A673 (cell line): ENCODE data around the gene HK2. TPM values are rescaled to one million over a fixed set of nuclear protein-coding genes. Genes with fewer than 3 reads are reported as not detected.

Source experiments
- BruUV-seq: library from RNA; stranded (reverse); fragments of 400-500 nt; replicated peaks from 2 replicates; lab custom pipeline; 2021; lab: Mats Ljungman, UMichigan
- CTCF ChIA-PET: fragments of 300-600 bp; sonication (Branson Sonifier 250); formaldehyde crosslinking; loops from one replicate; lab custom pipeline; 2022; ENCODE audit warnings: antibody characterized with exemption; lab: Charles Lee
- POLR2A ChIA-PET: fragments of 300-600 bp; sonication (Branson Sonifier 250); formaldehyde crosslinking; loops from one replicate; lab custom pipeline; 2022; ENCODE audit warnings: antibody characterized with exemption; ENCODE audit not compliant: low non-redundant PET; lab: Charles Lee
- DNase-seq: peaks from one replicate; pipeline ENCODE4 v3.0.0-alpha.2; 2015; ENCODE audit warnings: low spot score
- H3K27ac ChIP-seq: fragments of 200-600 bp; sonication (generic); 2 replicates; pipeline ENCODE4 v1.5.1; 2016; ENCODE audit warnings: mixed run types, low read depth, mild to moderate bottlenecking, mixed read lengths, antibody characterized with exemption, low read length; ENCODE audit not compliant: poor library complexity, severe bottlenecking
- H3K27me3 ChIP-seq: fragments of 200-600 bp; sonication (generic); replicated peaks from 2 replicates; pipeline ENCODE4 v1.6.1; 2017; ENCODE audit warnings: mixed run types, low read depth, mild to moderate bottlenecking, mixed read lengths, antibody characterized with exemption, low read length; ENCODE audit not compliant: insufficient read depth, poor library complexity
- H3K36me3 ChIP-seq: fragments of 200-600 bp; sonication (generic); 2 replicates; pipeline ENCODE4 v1.6.1; 2016; ENCODE audit warnings: mixed run types, mild to moderate bottlenecking, mixed read lengths, antibody characterized with exemption, low read length; ENCODE audit not compliant: insufficient read depth, poor library complexity, severe bottlenecking
- H3K4me1 ChIP-seq: fragments of 200-600 bp; sonication (generic); 2 replicates; pipeline ENCODE4 v1.6.1; 2017; ENCODE audit warnings: mixed run types, mild to moderate bottlenecking, mixed read lengths, antibody characterized with exemption, low read length; ENCODE audit not compliant: insufficient read depth, poor library complexity, severe bottlenecking
- H3K4me3 ChIP-seq: fragments of 200-600 bp; sonication (generic); 2 replicates; pipeline ENCODE4 v1.5.1; 2016; ENCODE audit warnings: low read depth, mixed run types, mild to moderate bottlenecking, mixed read lengths, low read length; ENCODE audit not compliant: poor library complexity, severe bottlenecking
- H3K9me3 ChIP-seq: fragments of 200-600 bp; sonication (generic); 2 replicates; pipeline ENCODE4 v1.6.1; 2016; ENCODE audit warnings: mixed run types, low read depth, mild to moderate bottlenecking, mixed read lengths, antibody characterized with exemption, low read length; ENCODE audit not compliant: poor library complexity, severe bottlenecking
- EZH2 ChIP-seq: fragments of 200-600 bp; sonication (generic); IDR thresholded peaks from 2 replicates; pipeline ENCODE4 v1.6.1; 2017; ENCODE audit warnings: borderline replicate concordance, low read depth, mild to moderate bottlenecking, mixed read lengths, antibody characterized with exemption, low read length; ENCODE audit not compliant: poor library complexity, severe bottlenecking
- intact Hi-C: fragments of 100-400 bp; cut with micrococcal nuclease; formaldehyde crosslinking; loops from one replicate; pipeline ENCODE4 v1.10.0; 2022; ENCODE audit not compliant: unreplicated experiment
- total RNA-seq: library from RNA; stranded (reverse); gene quantifications from 2 replicates; pipeline ENCODE4 v1.2.3, GENCODE V29; 2021
- TF ChIP-seq, protein P1 (sequence below): fragments of 300-800, 200-600 bp; sonication (generic); conservative IDR thresholded peaks from 2 replicates; pipeline ENCODE4 v1.5.1; 2017; ENCODE audit warnings: low read depth, mild to moderate bottlenecking, antibody characterized with exemption, low read length, moderate library complexity, mixed read lengths

HK2 gene
- total RNA-seq, 1 experiment from 2014 or later = 42.6 TPM

DNA sequence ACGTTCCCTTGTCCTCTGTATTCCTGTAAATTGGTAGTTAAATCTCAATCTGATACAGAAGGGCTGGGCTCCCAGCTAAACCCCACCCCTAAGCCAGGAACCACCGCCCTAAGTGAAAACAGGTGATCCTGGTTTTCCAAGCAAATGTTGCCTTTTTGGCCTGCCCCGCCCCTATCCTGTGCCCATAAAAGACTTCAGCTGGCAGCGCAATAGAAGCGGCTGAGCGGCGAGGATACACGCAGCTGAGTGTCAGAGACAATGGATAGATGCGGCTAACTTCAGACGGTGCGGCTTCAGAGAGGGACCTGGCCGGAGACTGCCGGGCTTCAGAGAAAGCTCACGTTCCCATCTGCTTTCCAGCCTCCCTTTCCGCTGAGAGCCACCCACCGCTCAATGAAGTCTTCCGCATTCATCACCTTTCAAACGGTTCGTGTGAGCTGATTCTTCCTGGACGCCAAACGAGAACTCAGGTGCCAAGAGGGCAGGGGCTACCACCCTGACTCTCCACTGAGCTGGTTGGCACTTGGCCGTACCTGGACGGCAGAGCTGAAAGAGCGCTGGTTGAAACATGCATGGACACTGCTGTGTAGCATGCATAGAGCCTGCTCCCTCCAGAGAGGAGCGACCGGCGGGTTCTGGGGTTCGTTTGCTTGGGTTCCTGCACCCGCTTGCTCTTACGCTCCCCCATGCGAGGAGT, 75.0 kb downstream of the HK2 start:
- TF ChIP-seq, protein P1, sequence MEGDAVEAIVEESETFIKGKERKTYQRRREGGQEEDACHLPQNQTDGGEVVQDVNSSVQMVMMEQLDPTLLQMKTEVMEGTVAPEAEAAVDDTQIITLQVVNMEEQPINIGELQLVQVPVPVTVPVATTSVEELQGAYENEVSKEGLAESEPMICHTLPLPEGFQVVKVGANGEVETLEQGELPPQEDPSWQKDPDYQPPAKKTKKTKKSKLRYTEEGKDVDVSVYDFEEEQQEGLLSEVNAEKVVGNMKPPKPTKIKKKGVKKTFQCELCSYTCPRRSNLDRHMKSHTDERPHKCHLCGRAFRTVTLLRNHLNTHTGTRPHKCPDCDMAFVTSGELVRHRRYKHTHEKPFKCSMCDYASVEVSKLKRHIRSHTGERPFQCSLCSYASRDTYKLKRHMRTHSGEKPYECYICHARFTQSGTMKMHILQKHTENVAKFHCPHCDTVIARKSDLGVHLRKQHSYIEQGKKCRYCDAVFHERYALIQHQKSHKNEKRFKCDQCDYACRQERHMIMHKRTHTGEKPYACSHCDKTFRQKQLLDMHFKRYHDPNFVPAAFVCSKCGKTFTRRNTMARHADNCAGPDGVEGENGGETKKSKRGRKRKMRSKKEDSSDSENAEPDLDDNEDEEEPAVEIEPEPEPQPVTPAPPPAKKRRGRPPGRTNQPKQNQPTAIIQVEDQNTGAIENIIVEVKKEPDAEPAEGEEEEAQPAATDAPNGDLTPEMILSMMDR = no peak
- no peak for TF ChIP-seq EZH2
- H3K4me1 ChIP-seq = no peaks in the 10 kb centered on the region
- intact Hi-C loops = no loop called here
- no peak for DNase-seq
- H3K27ac ChIP-seq = no peak overlapping the region
- no peaks in the 10 kb centered on the region for H3K36me3 ChIP-seq
- H3K27me3 ChIP-seq = no peaks in the 10 kb centered on the region
- CTCF ChIA-PET = no interaction called here
- POLR2A ChIA-PET = no interaction called here
- no peak overlapping the region for H3K4me3 ChIP-seq
- no peaks in the 10 kb centered on the region for H3K9me3 ChIP-seq
- BruUV-seq = no TSS peak

DNA sequence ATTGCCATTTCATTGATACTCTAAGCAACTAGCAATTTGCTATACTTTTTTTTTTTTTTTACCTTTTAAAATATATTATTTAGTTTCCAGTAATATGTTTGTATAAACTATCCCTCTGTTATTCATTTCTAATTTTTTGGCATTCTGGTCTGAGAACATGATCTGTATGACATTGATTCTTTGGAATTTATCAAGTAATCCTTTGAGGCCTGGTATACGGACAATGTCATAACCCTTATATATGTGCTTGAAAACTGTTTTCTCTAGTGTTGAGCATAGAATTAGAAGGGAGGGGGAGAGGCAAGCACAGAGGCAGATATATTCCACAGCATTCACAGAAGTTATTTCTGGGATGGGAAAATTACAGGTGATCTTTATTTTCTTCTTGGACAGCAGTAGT, 76.3 kb downstream of the HK2 start:
- Histone ChIP-seq H3K27ac (no peak overlapping the region), H3K36me3 (no peaks in the 10 kb centered on the region), H3K9me3 (no peaks in the 10 kb centered on the region), H3K4me3 (no peak overlapping the region), H3K4me1 (no peaks in the 10 kb centered on the region), H3K27me3 (no peaks in the 10 kb centered on the region)
- no peak for TF ChIP-seq EZH2
- TF ChIP-seq, protein P1 = no peak
- CTCF ChIA-PET = no interaction called here
- intact Hi-C loops = no loop called here
- no TSS peak for BruUV-seq
- POLR2A ChIA-PET = no interaction called here
- no peak for DNase-seq

DNA sequence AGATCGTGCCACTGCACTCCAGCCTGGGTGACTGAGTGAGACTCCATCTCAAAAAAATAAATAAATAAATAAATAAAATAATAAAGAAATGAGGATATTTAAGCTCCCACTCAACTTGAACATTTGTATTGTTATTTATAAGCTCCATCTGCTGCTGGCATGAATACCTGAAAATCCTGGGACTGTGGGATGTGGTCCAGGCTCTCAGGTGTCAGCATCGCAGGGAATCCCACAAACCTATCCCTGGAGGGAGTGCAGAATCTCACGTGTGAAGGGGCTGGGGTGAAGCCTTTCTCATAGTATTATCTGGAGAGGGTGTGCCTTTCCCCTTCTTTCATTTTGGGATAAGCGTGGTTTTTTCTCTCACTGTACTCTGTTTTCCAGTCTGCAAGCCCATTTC, 77.1 kb downstream of the HK2 start:
- POLR2A ChIA-PET = no interaction called here

More for the DNA sequence above, 77.1 kb downstream of the HK2 start:
- no peaks in the 10 kb centered on the region for H3K4me1 ChIP-seq
- no peaks in the 10 kb centered on the region for H3K27me3 ChIP-seq
- CTCF ChIA-PET = no interaction called here
- TF ChIP-seq, protein P1 = no peak
- no peak for TF ChIP-seq EZH2
- H3K4me3 ChIP-seq = no peak overlapping the region
- no TSS peak for BruUV-seq
- H3K9me3 ChIP-seq = no peaks in the 10 kb centered on the region
- intact Hi-C loops = no loop called here
- no peaks in the 10 kb centered on the region for H3K36me3 ChIP-seq
- H3K27ac ChIP-seq = no peak overlapping the region
- DNase-seq = no peak
